ENCODE results near the gene C3orf22. TPM values are rescaled to one million over a fixed set of nuclear protein-coding genes. Genes with fewer than 3 reads are reported as not detected.

Gene C3orf22
- polyA plus RNA-seq, 4 donors: 0.06 to 0.23 TPM; not detected in 2

GRCh38 chr3:126557415-126557745, 1.4 kb downstream of the C3orf22 start:
- no peak for DNase-seq (ENCODE audit: low read depth in 4 of 4, low spot score in 3 of 4)

- no peak for DNase-seq (ENCODE audit: low read depth in 4 of 4, low spot score in 3 of 4)
These were observed 1.9 kb downstream of the C3orf22 start for GRCh38 chr3:126556637-126557414.

GRCh38 chr3:126555795-126556636, 2.7 kb downstream of the C3orf22 start:
- no peak for DNase-seq (ENCODE audit: low read depth in 4 of 4, low spot score in 3 of 4)

- no peak for DNase-seq (ENCODE audit: low read depth in 4 of 4, low spot score in 3 of 4)
These were observed 3.9 kb downstream of the C3orf22 start for GRCh38 chr3:126554560-126555525.

- no peak for DNase-seq (ENCODE audit: low read depth in 4 of 4, low spot score in 3 of 4)
These were observed 5.2 kb downstream of the C3orf22 start for GRCh38 chr3:126553284-126554084.

GRCh38 chr3:126552688-126553283, 5.9 kb downstream of the C3orf22 start:
- DNase-seq (ENCODE audit: low read depth in 4 of 4, low spot score in 3 of 4): no peak

- no peak for DNase-seq (ENCODE audit: low read depth in 4 of 4, low spot score in 3 of 4)
These were observed 6.7 kb downstream of the C3orf22 start for GRCh38 chr3:126551839-126552687.

GRCh38 chr3:126551121-126551838, 7.5 kb downstream of the C3orf22 start:
- DNase-seq (ENCODE audit: low read depth in 4 of 4, low spot score in 3 of 4): no peak

GRCh38 chr3:126550488-126551051, 8.2 kb downstream of the C3orf22 start:
- DNase-seq (ENCODE audit: low read depth in 4 of 4, low spot score in 3 of 4): no peak

- DNase-seq (ENCODE audit: low read depth in 4 of 4, low spot score in 3 of 4): no peak
These were observed 8.8 kb downstream of the C3orf22 start for GRCh38 chr3:126549861-126550487.

GRCh38 chr3:126548556-126549466, 9.9 kb downstream of the C3orf22 start:
- DNase-seq (ENCODE audit: low read depth in 4 of 4, low spot score in 3 of 4): no peak

GRCh38 chr3:126547721-126548120, 11.0 kb downstream of the C3orf22 start:
- DNase-seq (ENCODE audit: low read depth in 4 of 4, low spot score in 3 of 4): no peak

- no peak for DNase-seq (ENCODE audit: low read depth in 4 of 4, low spot score in 3 of 4)
These were observed 12.0 kb downstream of the C3orf22 start for GRCh38 chr3:126546549-126547239.

- no peak for DNase-seq (ENCODE audit: low read depth in 4 of 4, low spot score in 3 of 4)
These were observed 12.7 kb downstream of the C3orf22 start for GRCh38 chr3:126546013-126546412.

GRCh38 chr3:126545544-126545943, 13.2 kb downstream of the C3orf22 start:
- no peak for DNase-seq (ENCODE audit: low read depth in 4 of 4, low spot score in 3 of 4)

Measured in right renal pelvis (tissue), 4 donors.